ENCODE results near the gene STX4.

The STX4 gene

DNA sequence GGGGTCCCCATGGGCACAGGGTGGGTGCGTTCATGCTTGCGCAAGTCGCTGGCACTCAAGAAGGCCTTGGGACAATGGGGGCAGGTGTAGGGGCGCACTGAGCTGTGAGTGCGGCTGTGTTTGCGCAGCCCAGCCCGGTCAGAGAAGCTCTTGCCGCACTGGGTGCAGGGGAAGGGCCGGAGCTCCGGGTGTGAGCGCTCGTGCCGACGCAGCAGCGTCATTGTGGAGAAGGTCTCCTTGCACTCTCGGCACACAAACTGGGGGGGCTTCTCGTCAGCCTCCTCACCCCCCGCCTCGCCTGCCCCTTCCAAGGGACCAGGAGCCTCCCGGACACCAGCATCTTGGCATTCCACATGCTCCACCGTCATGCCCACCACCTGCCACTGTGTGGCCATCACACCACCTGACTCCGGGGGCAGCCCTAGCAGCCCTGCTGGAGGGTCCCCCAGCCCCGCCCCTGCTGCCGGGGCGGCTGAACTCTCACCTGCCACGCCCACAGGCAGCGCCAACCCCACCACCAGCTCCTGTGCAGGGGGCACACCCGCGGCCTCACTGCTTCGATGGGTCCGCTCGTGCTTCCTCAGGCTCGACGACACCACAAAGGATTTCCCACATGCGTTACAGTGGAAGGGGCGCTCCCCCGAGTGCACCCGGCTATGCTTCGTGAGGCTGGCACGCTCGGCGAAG, 27.9 kb downstream of the STX4 start:
- no peak for DNase-seq (ENCODE audit: low read depth)
- TF ChIP-seq, protein P1, sequence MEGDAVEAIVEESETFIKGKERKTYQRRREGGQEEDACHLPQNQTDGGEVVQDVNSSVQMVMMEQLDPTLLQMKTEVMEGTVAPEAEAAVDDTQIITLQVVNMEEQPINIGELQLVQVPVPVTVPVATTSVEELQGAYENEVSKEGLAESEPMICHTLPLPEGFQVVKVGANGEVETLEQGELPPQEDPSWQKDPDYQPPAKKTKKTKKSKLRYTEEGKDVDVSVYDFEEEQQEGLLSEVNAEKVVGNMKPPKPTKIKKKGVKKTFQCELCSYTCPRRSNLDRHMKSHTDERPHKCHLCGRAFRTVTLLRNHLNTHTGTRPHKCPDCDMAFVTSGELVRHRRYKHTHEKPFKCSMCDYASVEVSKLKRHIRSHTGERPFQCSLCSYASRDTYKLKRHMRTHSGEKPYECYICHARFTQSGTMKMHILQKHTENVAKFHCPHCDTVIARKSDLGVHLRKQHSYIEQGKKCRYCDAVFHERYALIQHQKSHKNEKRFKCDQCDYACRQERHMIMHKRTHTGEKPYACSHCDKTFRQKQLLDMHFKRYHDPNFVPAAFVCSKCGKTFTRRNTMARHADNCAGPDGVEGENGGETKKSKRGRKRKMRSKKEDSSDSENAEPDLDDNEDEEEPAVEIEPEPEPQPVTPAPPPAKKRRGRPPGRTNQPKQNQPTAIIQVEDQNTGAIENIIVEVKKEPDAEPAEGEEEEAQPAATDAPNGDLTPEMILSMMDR (conservative IDR thresholded peaks at IDR 0.05; ENCODE audit: low read depth, low read length) = no peak
- no peak overlapping the region for H3K4me3 ChIP-seq (ENCODE audit: low read depth, low read length)

DNA sequence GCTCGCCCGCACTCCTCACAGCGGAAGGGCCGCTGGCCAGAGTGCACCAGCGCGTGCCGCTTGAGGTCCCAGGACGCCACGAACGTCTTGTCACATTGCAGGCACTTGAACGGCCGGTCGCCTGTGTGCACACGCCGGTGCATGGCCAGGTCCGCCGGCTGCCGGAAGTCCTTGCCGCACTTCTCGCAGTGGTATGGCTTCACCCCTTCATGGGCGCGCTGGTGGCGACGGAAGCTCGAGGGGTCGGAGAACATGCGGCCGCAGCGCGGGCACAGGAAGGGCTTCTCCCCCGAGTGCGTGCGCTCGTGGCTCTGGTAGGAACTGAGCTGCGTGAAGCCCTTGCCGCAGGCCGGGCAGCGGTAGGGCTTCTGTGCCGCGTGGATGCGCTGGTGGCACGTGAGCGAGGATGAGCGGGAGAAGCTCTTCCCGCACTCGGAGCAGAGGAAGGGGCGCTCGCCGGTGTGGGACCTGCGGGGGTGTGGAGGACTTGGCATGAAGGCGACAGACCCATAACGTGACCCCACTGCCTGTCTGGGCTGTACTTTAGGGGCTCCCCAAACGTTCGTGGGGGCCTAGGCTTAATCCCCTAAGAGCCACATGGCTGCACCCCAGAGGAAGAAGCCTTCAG, 28.6 kb downstream of the STX4 start:
- H3K4me3 ChIP-seq (ENCODE audit: low read depth, low read length) = no peak overlapping the region
- TF ChIP-seq, protein P1 (conservative IDR thresholded peaks at IDR 0.05; ENCODE audit: low read depth, low read length) = no peak
- no peak for DNase-seq (ENCODE audit: low read depth)

DNA sequence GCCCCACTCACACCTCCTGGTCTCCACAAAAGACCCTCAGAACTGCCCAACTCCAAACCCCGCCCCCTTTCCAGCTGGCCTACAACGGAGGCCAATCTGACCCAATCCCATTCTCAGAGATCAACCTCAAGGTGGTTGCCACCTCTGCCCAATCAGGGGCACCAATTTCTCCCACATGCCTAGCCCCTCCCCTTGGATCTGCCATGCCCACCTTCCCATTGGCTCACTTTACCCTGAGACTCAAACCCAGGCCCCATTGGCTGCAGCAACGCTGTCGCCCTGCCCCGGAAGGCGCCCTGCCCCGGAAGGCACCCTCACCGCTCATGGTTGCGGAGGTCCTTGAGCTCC, 30.1 kb downstream of the STX4 start:
- H3K4me3 ChIP-seq (ENCODE audit: low read depth, low read length) = no peak overlapping the region
- TF ChIP-seq, protein P1 (conservative IDR thresholded peaks at IDR 0.05; ENCODE audit: low read depth, low read length) = no peak
- DNase-seq (ENCODE audit: low read depth) = no peak

DNA sequence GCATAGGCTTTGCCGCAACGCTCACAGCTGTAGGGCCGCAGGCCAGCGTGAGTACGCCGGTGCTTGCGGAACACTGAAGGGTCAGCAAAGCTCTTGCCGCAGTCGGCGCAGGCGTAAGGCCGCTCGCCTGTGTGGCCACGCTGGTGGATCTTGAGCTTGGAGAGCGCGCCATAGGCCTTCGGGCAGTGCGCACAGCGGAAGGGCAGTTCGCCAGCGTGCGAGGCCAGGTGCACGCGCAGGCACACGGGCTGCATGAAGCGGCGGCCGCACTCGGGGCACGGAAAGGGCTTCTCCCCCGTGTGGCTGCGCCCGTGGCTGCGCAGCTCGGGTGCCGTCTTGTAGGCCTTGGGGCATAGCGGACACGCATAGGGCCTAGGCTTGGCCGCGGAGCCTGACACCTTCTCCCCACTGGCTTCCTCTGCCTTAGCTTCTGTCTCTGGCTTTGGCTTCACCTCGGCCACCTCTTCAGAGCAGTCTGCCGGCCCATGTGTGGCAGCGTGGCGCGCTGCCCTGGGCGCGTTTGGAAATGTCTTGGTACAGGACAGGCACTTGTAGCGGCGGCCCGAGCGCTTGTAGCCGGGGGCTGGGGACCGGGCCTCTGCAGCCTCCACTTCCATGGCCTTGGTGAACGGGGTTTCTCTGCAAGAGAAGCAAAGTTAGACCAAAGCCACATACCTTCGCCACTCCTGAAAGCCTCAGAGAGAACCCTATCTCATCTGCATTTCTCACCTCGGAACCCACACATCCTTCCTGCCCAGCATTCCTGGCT, 30.7 kb downstream of the STX4 start:
- no peak overlapping the region for H3K4me3 ChIP-seq (ENCODE audit: low read depth, low read length)
- TF ChIP-seq, protein P1 (conservative IDR thresholded peaks at IDR 0.05; ENCODE audit: low read depth, low read length) = no peak
- no peak for DNase-seq (ENCODE audit: low read depth)

DNA sequence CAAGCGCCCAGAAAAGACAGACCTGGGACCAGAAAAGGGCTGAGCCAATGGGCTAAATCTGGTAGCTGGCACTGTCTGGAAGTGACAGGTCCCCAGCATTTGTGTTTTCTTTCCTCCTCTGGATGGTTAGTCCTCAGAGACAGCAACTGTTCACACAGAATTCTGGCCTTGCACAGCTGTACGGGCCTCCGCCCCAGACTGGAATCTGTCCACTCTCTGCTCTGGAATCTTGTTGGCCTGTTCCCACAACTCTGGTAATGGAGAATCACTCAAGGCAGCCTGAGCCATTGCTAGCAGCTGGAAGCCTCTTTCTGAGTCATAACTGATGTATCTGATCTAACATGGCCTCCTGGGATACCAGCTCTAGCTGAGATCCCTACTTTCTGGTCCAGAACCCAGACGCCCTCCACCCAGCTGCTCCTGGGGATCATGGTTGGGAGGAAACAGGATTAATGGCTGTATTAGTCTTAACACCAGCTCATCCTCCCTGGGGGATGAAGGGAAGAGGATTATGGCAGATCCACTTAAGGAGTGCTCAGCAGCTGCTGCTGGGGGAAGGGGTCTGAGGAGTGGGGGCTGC, 31.6 kb downstream of the STX4 start:
- TF ChIP-seq, protein P1 (conservative IDR thresholded peaks at IDR 0.05; ENCODE audit: low read depth, low read length) = no peak
- peak; percentile 95 for DNase-seq (ENCODE audit: low read depth)
- no peak overlapping the region for H3K4me3 ChIP-seq (ENCODE audit: low read depth, low read length)

DNA sequence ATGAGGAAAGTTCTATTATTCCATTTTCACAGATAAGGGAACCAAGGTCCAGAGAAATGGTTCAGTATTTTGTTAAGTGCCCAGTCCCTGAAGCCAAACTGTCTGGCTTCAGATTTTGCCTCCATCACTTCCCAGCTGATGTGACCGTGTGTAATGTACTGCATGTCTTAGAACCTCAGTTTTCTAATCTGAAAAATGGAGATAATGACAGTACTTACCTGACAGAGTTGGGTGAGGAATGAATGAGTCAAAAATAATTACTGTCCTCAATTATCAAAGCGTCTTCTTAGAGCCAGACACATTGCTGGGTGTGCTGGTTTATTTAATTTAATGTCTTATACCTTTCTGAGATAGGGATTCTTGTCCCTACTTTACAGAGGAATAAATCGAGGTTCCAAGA, 34.0 kb downstream of the STX4 start:
- TF ChIP-seq, protein P1 (conservative IDR thresholded peaks at IDR 0.05; ENCODE audit: low read depth, low read length) = no peak
- no peak for DNase-seq (ENCODE audit: low read depth)
- H3K4me3 ChIP-seq (ENCODE audit: low read depth, low read length) = no peak overlapping the region
